HG02973 (cell line): ENCODE results near the gene TUBB8B.
"Not testable (repeated sequence)": the region's sequence is repeated elsewhere in the genome, so short reads cannot be mapped to it uniquely, and the experiment has no call there.

Experiments
- ATAC-seq: cut with Tn5 transposase; IDR thresholded peaks from one replicate; pipeline ENCODE4 v1.9.1; 2021; ENCODE audit warnings: moderate library complexity; ENCODE audit not compliant: unreplicated experiment

TUBB8B gene

DNA sequence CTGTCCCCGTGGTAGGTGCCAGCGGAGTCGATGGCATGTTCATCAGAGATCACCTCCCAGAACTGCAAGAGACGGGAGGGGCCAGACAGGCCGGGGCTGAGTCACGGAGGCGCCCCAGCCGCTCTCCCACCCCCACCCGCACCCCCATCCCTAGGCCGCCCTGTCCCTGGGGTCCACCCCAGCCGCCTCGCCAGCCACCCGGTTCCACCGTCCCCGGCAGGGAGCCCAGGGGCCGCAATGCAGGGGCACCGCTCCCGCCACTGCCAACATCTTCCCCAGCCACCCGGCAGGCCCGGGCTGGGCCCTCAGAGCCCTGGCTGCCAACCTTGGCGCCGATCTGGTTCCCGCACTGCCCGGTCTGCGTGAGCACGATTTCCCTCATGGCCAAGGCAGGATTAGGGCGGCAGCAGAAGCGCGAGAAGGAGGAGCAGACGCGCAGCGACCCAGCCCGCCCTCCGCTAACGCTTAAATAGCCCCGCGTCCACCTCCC is at the start of gene TUBB8B:
TUBB8B (minus strand) TSS at position 440 of the 490 bp plus-strand sequence; CDS start at position 382, 58 bp downstream.
- not testable (repeated sequence) for ATAC-seq

DNA sequence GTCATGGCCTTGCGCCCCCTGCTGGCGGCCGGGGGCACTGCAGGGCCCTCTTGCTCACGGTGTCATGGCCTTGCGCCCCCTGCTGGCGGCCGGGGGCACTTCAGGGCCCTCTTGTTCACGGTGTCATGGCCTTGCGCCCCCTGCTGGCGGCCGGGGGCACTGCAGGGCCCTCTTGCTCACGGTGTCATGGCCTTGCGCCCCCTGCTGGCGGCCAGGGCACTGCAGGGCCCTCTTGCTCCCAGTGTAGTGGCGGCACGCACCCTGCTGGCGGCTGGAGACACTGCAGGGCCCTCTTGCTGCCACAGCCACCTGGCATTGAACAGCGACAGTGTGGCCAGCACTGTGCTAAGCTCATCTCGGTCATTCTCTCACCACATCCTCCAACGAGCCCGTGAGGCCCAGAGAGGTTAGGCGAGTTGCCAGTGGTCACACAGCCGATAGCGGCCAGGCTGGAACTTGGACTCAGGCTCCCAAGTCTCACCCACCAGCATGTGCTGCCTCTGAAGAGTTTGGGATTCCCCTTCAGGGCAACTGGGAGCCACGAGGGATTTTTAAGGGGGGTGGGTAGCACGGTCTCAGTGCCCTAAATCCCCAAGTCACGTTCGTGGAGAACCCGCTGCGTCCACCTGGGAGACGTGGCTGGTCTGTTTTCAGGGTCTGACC is 48.0 kb upstream of the TUBB8B start:
- ATAC-seq: peak; percentile 99

DNA sequence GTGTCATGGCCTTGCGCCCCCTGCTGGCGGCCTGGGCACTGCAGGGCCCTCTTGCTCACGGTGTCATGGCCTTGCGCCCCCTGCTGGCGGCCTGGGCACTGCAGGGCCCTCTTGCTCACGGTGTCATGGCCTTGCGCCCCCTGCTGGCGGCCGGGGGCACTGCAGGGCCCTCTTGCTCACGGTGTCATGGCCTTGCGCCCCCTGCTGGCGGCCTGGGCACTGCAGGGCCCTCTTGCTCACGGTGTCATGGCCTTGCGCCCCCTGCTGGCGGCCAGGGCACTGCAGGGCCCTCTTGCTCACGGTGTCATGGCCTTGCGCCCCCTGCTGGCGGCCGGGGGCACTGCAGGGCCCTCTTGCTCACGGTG is 47.3 kb upstream of the TUBB8B start:
- ATAC-seq: not testable (repeated sequence)

GRCh38 chr18:96101-96766 is 46.8 kb upstream of the TUBB8B start:
- ATAC-seq: not testable (repeated sequence)

- ATAC-seq: not testable (repeated sequence)
These were observed 46.2 kb upstream of the TUBB8B start for GRCh38 chr18:95580-95979.

DNA sequence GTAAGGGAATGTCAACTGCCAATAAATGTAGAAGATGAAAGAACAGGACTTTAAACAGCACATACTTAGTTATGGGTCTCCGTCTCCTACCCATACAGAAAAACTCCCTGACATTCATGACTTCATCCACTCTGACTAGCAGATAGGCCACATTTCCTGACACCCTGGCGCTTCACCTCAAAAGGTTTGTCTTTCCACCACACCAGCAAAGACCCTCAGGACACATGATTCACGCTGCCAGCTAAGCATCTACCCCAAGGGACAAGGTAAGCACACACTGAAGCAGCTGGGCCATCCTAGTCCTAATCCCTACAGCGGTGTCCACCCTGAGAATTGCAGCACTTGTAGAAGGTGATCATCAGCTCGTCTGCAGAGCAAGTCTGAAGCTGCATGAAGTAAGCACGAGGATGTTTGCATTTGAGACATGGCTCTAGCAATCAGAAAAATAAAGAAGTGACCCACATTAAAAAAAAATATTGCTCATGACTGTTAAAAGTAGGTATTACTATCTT is 44.5 kb upstream of the TUBB8B start:
- ATAC-seq: not testable (repeated sequence)

DNA sequence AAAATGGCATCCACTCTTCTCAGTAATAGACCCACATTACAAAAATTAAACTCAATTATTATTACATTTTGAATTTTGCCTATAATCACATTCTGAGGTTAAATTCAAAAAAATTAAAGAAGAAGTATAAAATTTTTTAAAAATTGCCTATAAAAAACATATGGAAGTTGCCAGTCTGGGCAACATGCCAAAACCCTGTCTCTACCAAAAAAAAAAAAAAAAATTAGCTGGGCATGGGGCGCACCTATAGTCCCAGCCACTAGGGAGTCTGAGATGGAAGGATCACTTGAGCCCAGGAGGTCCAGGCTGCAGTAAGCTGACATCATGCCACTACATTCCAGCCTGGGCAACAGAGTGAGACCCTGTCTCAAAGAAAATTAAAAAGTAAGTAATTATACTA is 42.1 kb upstream of the TUBB8B start:
- ATAC-seq: not testable (repeated sequence)

DNA sequence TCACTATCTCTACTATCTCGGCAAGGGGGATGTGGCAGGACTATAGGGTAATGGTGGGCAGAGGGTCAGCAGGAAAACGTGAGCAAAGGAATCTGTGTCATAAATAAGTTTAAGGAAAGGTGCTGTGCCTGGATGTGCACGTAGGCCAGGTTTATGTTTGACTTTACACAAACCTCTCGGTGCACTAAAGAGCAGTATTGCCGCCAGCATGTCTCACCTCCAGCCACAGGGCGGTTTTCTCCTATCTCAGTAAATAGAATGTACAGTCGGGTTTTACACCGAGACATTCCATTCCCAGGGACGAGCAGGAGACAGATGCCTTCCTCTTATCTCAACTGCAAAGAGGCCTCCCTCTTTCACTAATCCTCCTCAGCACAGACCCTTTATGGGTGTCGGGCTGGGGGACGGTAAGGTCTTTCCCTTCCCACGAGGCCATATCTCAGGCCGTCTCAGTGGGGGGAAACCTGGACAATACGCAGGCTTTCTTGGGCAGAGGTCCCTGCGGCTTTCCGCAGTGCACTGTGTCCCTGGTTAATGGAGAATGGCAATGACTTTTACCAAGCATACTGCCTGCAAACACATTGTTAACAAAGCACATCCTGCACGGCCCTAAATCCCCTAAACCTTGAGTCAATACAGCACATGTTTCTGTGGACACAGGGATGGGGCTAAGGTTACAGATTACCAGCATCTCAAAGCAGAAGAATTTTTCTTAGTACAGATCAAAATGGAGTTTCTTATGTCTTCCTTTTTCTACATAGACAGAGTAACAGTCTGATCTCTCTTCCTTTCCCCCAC is 41.2 kb upstream of the TUBB8B start:
- ATAC-seq: not testable (repeated sequence)

GRCh38 chr18:89124-89523 is 39.7 kb upstream of the TUBB8B start:
- ATAC-seq: not testable (repeated sequence)

DNA sequence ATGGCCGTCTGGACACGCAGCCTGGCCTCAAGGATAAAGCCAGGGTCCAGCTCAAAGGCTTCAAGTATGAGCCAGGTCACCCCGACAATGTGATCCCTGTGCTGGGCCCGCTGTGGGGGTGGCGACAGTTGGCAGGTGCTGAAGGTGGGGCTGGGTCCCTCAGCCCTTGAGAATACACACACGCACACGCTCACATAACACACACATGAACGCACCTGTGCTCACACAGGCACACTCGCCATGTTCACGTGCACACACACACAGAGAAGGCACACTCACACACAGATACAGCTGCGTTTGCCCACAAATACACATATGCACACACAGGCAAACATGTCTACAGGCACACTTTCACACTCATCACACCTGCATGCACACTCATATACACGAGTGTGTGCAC is 35.4 kb upstream of the TUBB8B start:
- ATAC-seq: not testable (repeated sequence)

GRCh38 chr18:82626-83209 is 33.3 kb upstream of the TUBB8B start:
- ATAC-seq: not testable (repeated sequence)

DNA sequence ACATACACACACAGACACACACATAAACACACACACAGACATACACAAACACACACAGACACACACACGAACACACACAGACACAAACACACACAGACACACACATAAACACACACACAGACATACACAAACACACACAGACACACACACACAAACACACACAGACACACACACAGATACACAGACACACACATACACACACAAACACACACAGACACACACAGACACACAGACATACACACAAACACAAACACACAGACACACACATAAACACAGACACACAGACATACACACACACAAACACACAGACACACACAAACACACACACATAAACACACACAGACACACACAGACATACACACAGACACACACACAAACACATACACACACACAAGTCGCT is 31.5 kb upstream of the TUBB8B start:
- ATAC-seq: not testable (repeated sequence)

DNA sequence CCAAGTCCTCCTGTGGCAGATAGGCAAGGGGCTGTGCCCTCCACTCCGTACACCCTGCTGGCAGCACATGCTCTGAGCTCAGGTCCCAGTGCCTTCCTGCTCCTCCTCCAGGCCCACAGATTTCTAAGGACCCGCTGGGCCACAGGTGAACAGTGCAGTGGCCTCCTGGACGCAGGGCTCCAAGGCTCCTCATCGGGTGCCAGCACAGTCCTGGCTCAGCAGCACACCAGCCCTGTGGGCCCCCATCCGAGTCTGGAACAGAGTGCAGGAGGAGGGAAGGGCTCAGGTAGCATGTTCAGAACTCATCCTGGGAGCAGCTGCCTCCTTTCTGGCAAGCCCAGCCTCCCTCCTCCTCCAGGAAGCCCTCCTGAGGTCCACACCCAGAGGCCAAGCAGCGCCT is 30.8 kb upstream of the TUBB8B start:
- not testable (repeated sequence) for ATAC-seq

DNA sequence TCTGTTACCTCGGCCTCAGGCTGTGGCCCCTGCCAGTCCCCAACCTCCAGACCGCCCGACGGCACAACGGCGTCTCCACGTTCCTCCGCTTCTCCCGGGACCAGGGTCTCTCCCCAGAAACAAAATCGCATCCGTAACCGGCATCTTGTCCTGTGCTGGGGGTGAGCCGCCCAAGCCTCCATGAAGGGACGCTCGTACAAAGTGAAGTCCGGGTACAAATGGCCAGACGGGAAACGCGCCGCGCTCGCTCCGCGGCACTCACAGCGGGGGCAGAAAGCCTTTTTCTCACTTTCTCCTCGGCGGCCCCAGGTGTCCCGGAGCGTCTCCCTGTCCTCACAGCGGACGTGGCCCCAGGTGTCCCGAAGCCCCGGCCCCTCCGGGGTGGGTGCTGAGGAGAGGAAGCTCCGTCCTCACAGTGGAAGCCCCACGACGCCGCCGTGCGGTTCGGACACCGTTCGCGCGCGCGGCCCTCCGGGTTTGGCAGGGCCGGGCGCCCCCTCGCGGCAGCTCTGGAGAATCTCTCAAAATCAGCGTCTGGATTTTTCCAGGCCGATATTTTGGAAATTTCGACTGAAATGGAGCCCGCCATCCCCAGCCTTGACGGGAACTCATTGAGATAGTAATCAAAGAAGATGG is 26.2 kb upstream of the TUBB8B start:
- ATAC-seq: not testable (repeated sequence)

GRCh38 chr18:73181-73777 is 23.9 kb upstream of the TUBB8B start:
- ATAC-seq: not testable (repeated sequence)

- ATAC-seq: not testable (repeated sequence)
These were observed 18.3 kb upstream of the TUBB8B start for GRCh38 chr18:67701-68100.

GRCh38 chr18:64279-64678 is 14.9 kb upstream of the TUBB8B start:
- ATAC-seq: not testable (repeated sequence)

DNA sequence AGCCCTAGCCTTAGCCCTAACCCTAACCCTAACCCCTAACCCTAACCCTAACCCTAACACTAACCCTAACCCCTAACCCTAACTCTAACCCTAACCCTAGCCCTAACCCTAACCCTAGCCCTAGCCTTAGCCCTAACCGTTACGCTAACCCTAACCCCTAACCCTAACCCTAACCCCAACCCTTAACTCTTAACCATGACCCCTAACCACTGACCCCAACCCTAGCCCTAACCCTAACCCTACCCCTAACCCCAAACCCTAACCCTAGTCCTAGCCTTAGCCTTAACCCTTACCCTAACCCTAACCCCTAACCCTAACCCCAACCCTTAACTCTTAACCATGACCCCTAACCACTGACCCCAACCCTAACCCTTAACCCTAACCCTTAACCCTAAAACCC is 14.2 kb upstream of the TUBB8B start:
- ATAC-seq: not testable (repeated sequence)

DNA sequence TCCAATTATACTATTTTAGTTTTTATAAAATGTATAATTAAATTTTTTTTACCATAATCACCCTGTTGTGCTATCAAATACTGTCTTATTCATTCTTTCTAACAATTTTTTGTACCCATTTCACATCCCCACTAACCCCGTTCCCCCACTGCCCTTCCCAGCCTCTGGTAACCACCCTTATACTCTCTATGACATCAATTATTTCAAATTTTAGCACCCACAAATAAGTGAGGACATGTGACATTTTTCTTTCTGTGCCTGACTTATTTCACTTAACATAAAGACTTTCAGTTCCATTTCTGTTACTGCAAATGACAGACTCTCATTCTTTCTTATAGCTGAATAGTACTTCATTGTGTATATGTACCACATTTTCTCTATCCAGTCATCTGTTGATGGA is 5.0 kb upstream of the TUBB8B start:
- ATAC-seq: not testable (repeated sequence)

- not testable (repeated sequence) for ATAC-seq
These were observed 719 bp downstream of the TUBB8B start for GRCh38 chr18:48696-49095.
